Esophagus muscularis mucosa (tissue), 4 donors: Measurements from ENCODE around the gene CNNM4.

ENCODE experiments used
- CTCF ChIP-seq, 3 experiments: fragments of 200-600 bp in 2 of 3; fragments of 450-650 bp in 1 of 3; sonication (generic) in 2 of 3; IDR thresholded peaks; one replicate each; pipeline ENCODE4 v1.5.1; 2017 to 2019; ENCODE audit warnings: antibody characterized with exemption in 3 of 3, mild to moderate bottlenecking in 2 of 3, moderate library complexity in 1 of 3
- EP300 ChIP-seq: sonication (generic); formaldehyde crosslinking; IDR thresholded peaks from one replicate; pipeline ENCODE4 v1.6.1; 2017; ENCODE audit warnings: antibody characterized with exemption
- POLR2A ChIP-seq: fragments of 450-650 bp; IDR thresholded peaks from one replicate; pipeline ENCODE4 v1.6.1; 2017; ENCODE audit warnings: antibody characterized with exemption, moderate library complexity, mild to moderate bottlenecking, low read depth
- POLR2AphosphoS5 ChIP-seq, 2 donors: sonication (generic); formaldehyde crosslinking; IDR thresholded peaks; one replicate each; pipeline ENCODE4 v1.6.1; 2017; ENCODE audit warnings: antibody characterized with exemption in 2 of 2

- TF ChIP-seq CTCF (IDR thresholded peaks at IDR 0.05) (no peak), EP300 (no peak), POLR2A (no peak), POLR2AphosphoS5 (IDR thresholded peaks at IDR 0.05) (no peak)
Observed at GRCh38 chr2:96838345-96839292, 77.9 kb downstream of the CNNM4 start.
